HG03280 (cell line): ENCODE results near the gene PRR20C.
"Not testable (repeated sequence)": the region's sequence is repeated elsewhere in the genome, so short reads cannot be mapped to it uniquely, and the experiment has no call there.

Experiments used
- ATAC-seq: cut with Tn5 transposase; IDR thresholded peaks from one replicate; pipeline ENCODE4 v1.9.1; 2021; ENCODE audit warnings: mild to moderate bottlenecking, moderate library complexity; ENCODE audit not compliant: unreplicated experiment

PRR20C gene

GRCh38 chr13:57153761-57154160, at the start of gene PRR20C:
Gene PRR20C, plus strand, starts transcription at chr13:57154061. Its CDS starts 387 bp downstream, at chr13:57154448.
- ATAC-seq, result not testable (repeated sequence)

GRCh38 chr13:57114945-57115344, 38.9 kb upstream of the PRR20C start:
- no peak for ATAC-seq

GRCh38 chr13:57123681-57124080, 30.2 kb upstream of the PRR20C start:
- ATAC-seq, result no peak

- ATAC-seq, result no peak
Measured at GRCh38 chr13:57128909-57129308, 25.0 kb upstream of the PRR20C start.

- no peak for ATAC-seq
Measured at GRCh38 chr13:57136093-57136492, 17.8 kb upstream of the PRR20C start.

- ATAC-seq, result no peak
Measured at GRCh38 chr13:57137585-57137984, 16.3 kb upstream of the PRR20C start.

GRCh38 chr13:57138988-57139387, 14.9 kb upstream of the PRR20C start:
- ATAC-seq, result no peak

GRCh38 chr13:57139781-57140180, 14.1 kb upstream of the PRR20C start:
- not testable (repeated sequence) for ATAC-seq

- not testable (repeated sequence) for ATAC-seq
Measured at GRCh38 chr13:57140235-57140968, 13.5 kb upstream of the PRR20C start, which contains the start of gene PRR20A. Gene PRR20A, plus strand, starts transcription at chr13:57140918. Its CDS starts 387 bp downstream, at chr13:57141305.

GRCh38 chr13:57147188-57147587, 6.7 kb upstream of the PRR20C start, which contains the start of gene PRR20B:
Gene PRR20B, plus strand, starts transcription at chr13:57147488. Its CDS starts 387 bp downstream, at chr13:57147875.
- not testable (repeated sequence) for ATAC-seq

- ATAC-seq, result not testable (repeated sequence)
Measured at GRCh38 chr13:57148106-57148505, 5.8 kb upstream of the PRR20C start.

GRCh38 chr13:57160332-57160731, 6.5 kb downstream of the PRR20C start, which contains the start of gene PRR20D:
Gene PRR20D, plus strand, starts transcription at chr13:57160632. Its CDS starts 387 bp downstream, at chr13:57161019.
- ATAC-seq, result not testable (repeated sequence)

GRCh38 chr13:57166897-57167296, 13.0 kb downstream of the PRR20C start, which contains the start of gene PRR20E:
Gene PRR20E, plus strand, starts transcription at chr13:57167197. Its CDS starts 387 bp downstream, at chr13:57167584.
- not testable (repeated sequence) for ATAC-seq

- ATAC-seq, result no peak
Measured at GRCh38 chr13:57191667-57192066, 37.8 kb downstream of the PRR20C start.
